ENCODE data around the gene SPATA2L.

SPATA2L gene

GRCh38 chr16:89736554-89736953, 35.0 kb upstream of the SPATA2L start:
- no peak for DNase-seq (ENCODE audit: low read depth)
- TF ChIP-seq, protein P1, sequence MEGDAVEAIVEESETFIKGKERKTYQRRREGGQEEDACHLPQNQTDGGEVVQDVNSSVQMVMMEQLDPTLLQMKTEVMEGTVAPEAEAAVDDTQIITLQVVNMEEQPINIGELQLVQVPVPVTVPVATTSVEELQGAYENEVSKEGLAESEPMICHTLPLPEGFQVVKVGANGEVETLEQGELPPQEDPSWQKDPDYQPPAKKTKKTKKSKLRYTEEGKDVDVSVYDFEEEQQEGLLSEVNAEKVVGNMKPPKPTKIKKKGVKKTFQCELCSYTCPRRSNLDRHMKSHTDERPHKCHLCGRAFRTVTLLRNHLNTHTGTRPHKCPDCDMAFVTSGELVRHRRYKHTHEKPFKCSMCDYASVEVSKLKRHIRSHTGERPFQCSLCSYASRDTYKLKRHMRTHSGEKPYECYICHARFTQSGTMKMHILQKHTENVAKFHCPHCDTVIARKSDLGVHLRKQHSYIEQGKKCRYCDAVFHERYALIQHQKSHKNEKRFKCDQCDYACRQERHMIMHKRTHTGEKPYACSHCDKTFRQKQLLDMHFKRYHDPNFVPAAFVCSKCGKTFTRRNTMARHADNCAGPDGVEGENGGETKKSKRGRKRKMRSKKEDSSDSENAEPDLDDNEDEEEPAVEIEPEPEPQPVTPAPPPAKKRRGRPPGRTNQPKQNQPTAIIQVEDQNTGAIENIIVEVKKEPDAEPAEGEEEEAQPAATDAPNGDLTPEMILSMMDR (IDR thresholded peaks at IDR 0.05; ENCODE audit: low read depth, low read length, missing control alignments) = no peak

GRCh38 chr16:89733792-89734191, 32.3 kb upstream of the SPATA2L start:
- H3K4me3 ChIP-seq (ENCODE audit: low read depth, low read length) = no peak overlapping the region
- TF ChIP-seq, protein P1 (IDR thresholded peaks at IDR 0.05; ENCODE audit: low read depth, low read length, missing control alignments) = no peak
- no peak for DNase-seq (ENCODE audit: low read depth)

More at GRCh38 chr16:89736554-89736953, 35.0 kb upstream of the SPATA2L start:
- no peak overlapping the region for H3K4me3 ChIP-seq (ENCODE audit: low read depth, low read length)

GRCh38 chr16:89733322-89733721, 31.8 kb upstream of the SPATA2L start:
- TF ChIP-seq, protein P1 (IDR thresholded peaks at IDR 0.05; ENCODE audit: low read depth, low read length, missing control alignments) = no peak
- DNase-seq (ENCODE audit: low read depth) = no peak
- no peak overlapping the region for H3K4me3 ChIP-seq (ENCODE audit: low read depth, low read length)

DNA sequence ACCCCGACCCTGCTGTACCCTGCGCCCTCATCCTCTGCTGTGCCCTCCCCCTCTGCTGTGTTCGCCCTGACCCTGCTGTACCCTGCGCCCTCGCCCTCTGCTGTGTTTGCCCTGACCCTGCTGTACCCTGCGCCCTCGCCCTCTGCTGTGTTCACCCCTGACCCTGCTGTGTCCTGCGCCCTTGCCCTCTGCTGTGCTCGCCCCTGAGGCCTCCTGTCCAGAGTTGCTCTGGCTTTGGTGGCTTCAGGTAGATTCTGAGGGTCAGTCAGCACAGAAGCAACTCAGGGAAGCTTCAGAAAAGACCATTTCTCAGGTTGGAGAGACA, 31.4 kb upstream of the SPATA2L start:
- no peak for DNase-seq (ENCODE audit: low read depth)
- TF ChIP-seq, protein P1 (IDR thresholded peaks at IDR 0.05; ENCODE audit: low read depth, low read length, missing control alignments) = no peak
- H3K4me3 ChIP-seq (ENCODE audit: low read depth, low read length) = no peak overlapping the region

- no peak for DNase-seq (ENCODE audit: low read depth)
- TF ChIP-seq, protein P1 (IDR thresholded peaks at IDR 0.05; ENCODE audit: low read depth, low read length, missing control alignments) = no peak
- H3K4me3 ChIP-seq (ENCODE audit: low read depth, low read length) = no peak overlapping the region
Observed at GRCh38 chr16:89732142-89732917, 30.8 kb upstream of the SPATA2L start.

GRCh38 chr16:89730610-89731234, 29.2 kb upstream of the SPATA2L start:
- H3K4me3 ChIP-seq (ENCODE audit: low read depth, low read length) = no peak overlapping the region
- TF ChIP-seq, protein P1 (IDR thresholded peaks at IDR 0.05; ENCODE audit: low read depth, low read length, missing control alignments) = no peak
- no peak for DNase-seq (ENCODE audit: low read depth)
